SJSA1 (cell line): Measurements from ENCODE around the gene IDI2. TPM values are rescaled to one million over a fixed set of nuclear protein-coding genes. Genes with fewer than 3 reads are reported as not detected.
"Not testable (repeated sequence)": the region's sequence is repeated elsewhere in the genome, so short reads cannot be mapped to it uniquely, and the experiment has no call there.

ENCODE experiments used
- DNase-seq, 2 experiments: peaks; one replicate each; pipeline ENCODE4 v3.0.0-alpha.2; 2015 to 2020; ENCODE audit warnings: low spot score in 2 of 2, low read depth in 1 of 2
- H3K27ac ChIP-seq: fragments of 250-450 bp; sonication (Bioruptor Pico); 2 replicates; pipeline ENCODE4 v1.5.1; 2020; ENCODE audit warnings: mild to moderate bottlenecking, moderate library complexity
- H3K27me3 ChIP-seq: fragments of 250-450 bp; sonication (Bioruptor Pico); replicated peaks from 2 replicates; pipeline ENCODE4 v1.5.1; 2020; ENCODE audit warnings: mild to moderate bottlenecking, moderate library complexity
- H3K36me3 ChIP-seq: fragments of 250-450 bp; sonication (Bioruptor Pico); 2 replicates; pipeline ENCODE4 v1.5.1; 2020; ENCODE audit warnings: mild to moderate bottlenecking
- H3K4me1 ChIP-seq: fragments of 250-450 bp; sonication (Bioruptor Pico); replicated peaks from 2 replicates; pipeline ENCODE4 v1.6.1; 2021; ENCODE audit warnings: mild to moderate bottlenecking
- H3K4me3 ChIP-seq: fragments of 250-450 bp; sonication (Bioruptor Pico); 2 replicates; pipeline ENCODE4 v1.5.1; 2020; ENCODE audit warnings: mild to moderate bottlenecking
- H3K9me3 ChIP-seq: fragments of 250-450 bp; sonication (Bioruptor Pico); replicated peaks from 2 replicates; pipeline ENCODE4 v1.5.1; 2020; ENCODE audit warnings: mild to moderate bottlenecking
- total RNA-seq: library from RNA; depleted of rRNA; stranded (reverse); fragments of >200 nt; shearing (Covaris generic); gene quantifications from 2 replicates; pipeline ENCODE4 v1.2.3, GENCODE V29; 2014; rRNA removed

Gene IDI2
- not detected in 2 replicates for total RNA-seq

DNA sequence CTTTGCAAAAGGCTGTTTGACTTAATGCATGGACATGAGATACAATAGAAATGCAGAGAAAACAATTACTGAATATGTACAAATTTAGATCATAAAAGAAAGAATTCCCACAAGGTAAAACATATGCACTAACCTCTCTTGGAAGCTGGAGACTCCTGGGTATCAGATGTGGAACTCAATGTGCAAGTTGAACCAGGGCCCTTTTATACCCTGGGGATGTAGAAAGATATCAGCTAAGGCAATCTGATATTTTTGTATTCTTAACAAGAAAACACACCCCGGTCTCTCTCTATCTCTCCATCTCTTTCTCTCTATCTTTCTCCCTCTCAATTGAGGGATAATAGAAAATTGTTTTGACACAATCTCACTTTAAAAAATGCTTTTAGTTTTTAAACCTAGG, at the start of gene IDI2:
TSS of gene IDI2 (minus strand) at position 177 of the 400 bp plus-strand sequence. CDS start 1,136 bp downstream, outside the sequence.
- no peaks in the 10 kb centered on the region for H3K4me1 ChIP-seq
- no peak for DNase-seq
- H3K27me3 ChIP-seq = no peaks in the 10 kb centered on the region
- H3K4me3 ChIP-seq = no peak within 1 kb of the TSS
- no peaks in the 10 kb centered on the region; the same call in 1 of the 2 replicates for H3K36me3 ChIP-seq
- H3K27ac ChIP-seq = no peak within 1 kb of the TSS
- no peaks in the 10 kb centered on the region for H3K9me3 ChIP-seq

DNA sequence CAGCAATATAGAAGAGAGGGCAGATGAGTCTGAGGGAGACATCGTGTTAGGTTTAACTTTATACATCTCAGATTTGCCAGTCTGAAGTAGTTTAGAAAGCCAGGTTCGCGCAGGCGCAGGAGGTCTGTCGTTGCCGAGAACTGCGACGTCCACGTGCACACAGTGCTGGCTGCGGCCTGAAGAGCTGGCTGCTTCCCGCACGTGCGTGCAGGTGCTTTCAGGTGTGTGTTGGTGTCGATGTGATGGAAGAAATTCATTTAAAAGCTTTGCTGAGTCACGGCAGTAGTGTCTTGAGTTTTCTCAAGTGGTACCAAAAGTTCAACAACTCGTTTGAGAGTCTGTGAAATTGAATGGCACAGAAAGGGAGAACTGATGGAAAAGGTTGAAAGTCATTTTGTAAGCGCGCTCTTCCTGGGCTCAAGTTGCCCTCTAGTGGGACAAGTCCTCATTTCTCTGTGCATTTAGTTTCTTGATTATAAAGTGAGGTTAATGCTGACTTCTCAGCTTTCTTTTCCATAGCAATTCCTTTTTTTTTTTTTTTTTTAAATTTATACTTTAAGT, 49.2 kb upstream of the IDI2 start:
- peaks cover 29% of the 10 kb centered on the region for H3K36me3 ChIP-seq
- no peaks in the 10 kb centered on the region for H3K27me3 ChIP-seq
- 0 out of 2 replicates have a peak, but pooled peaks cover 3% of the 10 kb centered on the region for H3K9me3 ChIP-seq
- DNase-seq = no peak
- no peak overlapping the region for H3K27ac ChIP-seq
- H3K4me3 ChIP-seq = no peak overlapping the region
- no peaks in the 10 kb centered on the region for H3K4me1 ChIP-seq

DNA sequence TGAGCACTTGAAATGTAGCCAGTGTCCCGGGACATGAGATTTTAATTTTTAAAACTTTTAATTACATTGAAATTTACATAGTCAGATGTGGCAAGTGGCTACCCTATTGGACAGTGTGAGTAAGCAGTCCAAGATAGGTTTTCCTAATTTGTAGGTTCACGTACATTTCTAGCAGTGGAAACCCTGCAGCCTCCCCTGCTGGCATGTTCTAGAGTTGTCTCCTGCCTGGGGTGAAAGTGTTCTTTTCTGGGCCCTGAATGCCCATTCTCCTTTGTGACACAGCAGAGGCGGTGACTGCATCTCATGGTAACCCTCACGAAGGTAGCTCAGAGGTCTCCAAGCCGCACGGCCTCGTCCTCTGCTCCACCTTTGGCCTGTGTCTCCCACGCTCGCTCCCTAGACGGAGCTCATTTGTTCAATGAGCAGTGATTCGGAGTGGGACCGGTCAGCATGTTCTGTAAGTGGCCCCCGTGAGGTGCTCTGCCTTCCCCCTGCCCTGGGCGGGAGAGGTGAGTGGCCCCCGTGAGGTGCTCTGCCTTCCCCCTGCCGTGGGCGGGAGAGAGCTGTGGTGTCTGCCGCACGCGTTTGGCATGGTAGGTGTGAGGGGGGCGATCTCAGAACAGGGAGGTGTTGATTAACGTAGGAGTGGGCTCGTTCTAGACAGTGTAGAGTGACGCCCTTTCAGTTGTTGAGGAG, 48.5 kb upstream of the IDI2 start:
- no peak overlapping the region for H3K27ac ChIP-seq
- H3K4me3 ChIP-seq = no peak overlapping the region
- no peak for DNase-seq
- no peaks in the 10 kb centered on the region for H3K27me3 ChIP-seq
- no peaks in the 10 kb centered on the region for H3K4me1 ChIP-seq
- peaks cover 25% of the 10 kb centered on the region for H3K36me3 ChIP-seq
- 0 out of 2 replicates have a peak, but pooled peaks cover 3% of the 10 kb centered on the region for H3K9me3 ChIP-seq

DNA sequence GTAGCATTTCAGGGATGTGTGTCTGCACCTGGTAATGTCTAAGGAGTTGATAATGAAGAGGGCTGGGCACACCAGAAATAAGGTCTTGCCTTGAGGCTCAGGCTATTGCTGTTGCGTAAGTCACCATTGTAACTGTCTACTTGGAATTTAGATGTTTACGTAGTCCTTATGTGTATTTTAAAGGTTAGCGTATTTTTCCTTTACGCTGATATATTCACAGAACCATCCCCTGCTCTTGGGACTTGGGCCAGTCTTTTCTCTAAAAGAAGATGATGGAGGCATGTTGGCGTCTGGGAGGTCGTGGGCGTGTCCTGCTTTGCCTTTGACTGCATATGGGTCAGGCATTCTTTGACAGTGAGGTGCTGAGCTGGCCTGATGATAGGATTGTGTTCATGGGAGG, 45.3 kb upstream of the IDI2 start:
- no peaks in the 10 kb centered on the region for H3K4me1 ChIP-seq
- peaks cover 25% of the 10 kb centered on the region for H3K36me3 ChIP-seq
- H3K27ac ChIP-seq = no peak overlapping the region
- H3K4me3 ChIP-seq = no peak overlapping the region
- H3K9me3 ChIP-seq = 0 out of 2 replicates have a peak, but pooled peaks cover 3% of the 10 kb centered on the region
- H3K27me3 ChIP-seq = no peaks in the 10 kb centered on the region
- no peak for DNase-seq

DNA sequence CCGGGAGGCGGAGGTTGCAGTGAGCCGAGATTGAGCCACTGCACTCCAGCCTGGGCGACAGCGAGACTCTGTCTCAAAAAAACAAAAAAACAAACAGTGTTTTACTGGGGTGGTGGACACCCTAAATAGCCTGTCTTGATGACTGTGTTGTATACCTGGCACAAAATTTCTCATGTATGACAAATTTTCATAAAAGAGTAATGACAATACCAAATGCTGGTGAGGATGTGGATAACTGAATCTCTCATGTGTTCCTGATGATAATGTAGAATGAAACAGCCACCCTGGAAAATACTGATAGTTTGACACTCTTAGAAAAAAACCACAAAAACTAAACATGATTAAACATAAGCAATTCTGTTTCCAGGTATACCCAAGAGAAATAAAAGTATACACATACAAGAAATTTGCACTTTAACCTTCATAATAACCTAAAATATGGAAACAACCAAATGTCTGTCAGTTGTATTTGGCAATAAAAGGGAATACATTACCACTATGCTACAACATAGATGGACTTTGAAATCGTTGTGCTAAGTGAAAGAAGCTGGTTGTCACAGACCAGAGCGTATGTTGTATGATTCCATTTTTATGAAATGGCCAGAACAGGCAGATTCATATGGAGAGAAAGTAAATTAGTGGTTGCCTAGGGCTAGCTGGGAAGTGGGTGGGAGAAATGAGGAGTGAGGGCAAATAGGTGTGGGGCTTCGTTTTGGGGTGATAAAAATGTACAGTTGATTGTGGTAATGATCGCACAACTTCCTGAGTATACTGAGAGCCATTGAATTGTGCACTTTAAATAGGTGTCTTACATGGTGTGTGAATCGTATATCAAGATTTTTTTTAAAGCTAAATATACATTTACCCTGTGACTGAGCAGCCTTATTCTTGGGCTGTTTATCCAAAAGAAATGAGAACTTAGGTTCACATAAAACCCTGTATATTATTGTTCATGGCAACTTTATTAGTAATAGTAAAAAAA, 43.0 kb upstream of the IDI2 start:
- Histone ChIP-seq H3K4me1 (no peaks in the 10 kb centered on the region), H3K4me3 (no peak overlapping the region), H3K27me3 (no peaks in the 10 kb centered on the region), H3K9me3 (no peaks in the 10 kb centered on the region), H3K36me3 (peaks cover 15% of the 10 kb centered on the region), H3K27ac (no peak overlapping the region)
- no peak for DNase-seq

DNA sequence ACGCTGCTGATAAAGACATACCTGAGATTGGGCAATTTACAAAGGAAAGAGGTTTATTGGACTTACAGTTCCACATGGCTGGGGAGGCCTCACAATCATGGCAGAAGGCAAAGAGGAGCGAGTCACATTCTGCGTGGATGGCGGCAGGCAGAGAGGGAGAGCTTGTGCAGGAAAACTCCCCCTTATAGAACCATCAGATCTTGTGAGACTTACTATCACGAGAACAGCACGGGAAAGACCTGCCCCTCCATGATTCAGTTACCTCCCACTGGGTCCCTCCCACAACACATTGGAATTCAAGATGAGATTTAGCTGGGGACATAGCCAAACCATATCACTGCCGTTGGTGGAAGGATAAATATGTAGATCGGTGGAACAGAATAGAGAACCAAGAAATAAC, 41.1 kb upstream of the IDI2 start:
- H3K27ac ChIP-seq, DNase-seq, H3K27me3 ChIP-seq, H3K4me3 ChIP-seq, H3K9me3 ChIP-seq, H3K4me1 ChIP-seq: not testable (repeated sequence)
- peaks cover 14% of the 10 kb centered on the region for H3K36me3 ChIP-seq

DNA sequence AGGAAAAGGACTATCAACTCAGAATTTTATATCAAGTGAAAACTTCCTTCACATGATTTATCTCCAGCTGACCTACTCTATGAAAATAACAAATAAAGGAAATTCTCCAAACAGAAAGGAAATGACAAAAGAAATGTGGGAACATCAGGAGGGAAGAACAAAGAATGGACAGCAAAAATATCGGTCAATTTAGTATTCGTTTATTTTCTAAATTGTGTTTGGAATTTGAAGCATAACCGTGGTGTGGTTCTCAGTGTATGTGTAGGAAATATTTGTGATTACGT, 39.2 kb upstream of the IDI2 start:
- DNase-seq = no peak
- Histone ChIP-seq H3K9me3 (no peaks in the 10 kb centered on the region), H3K4me1 (no peaks in the 10 kb centered on the region)

DNA sequence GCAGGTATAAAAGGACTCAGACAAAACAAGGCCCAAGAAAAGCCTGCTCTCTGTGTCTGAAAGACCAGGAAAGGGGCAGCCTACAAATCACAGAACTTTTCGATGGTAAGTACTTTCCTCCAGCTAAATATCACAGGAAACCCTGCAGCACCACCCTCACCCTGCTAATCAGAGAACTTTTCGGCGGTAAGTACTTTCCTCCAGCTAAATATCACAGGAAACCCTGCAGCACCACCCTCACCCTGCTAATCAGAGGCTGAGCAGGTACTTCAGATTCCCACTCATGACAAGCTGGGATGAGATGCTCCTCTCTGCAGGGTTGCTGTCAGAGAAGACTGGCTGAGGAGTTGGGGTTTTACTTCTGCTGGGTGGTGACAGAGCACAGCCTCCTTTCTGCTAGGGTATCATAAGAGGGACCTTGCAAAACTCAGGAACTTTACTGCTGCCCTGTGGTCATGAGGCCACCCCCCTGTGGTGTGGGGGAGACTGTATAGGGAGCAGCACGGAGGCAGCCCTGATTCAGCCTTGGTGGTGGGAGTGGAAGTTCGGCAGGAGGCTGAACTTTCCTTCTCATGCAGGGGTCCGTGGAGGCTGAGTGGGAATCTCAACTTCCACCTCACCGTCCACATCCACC, 37.7 kb upstream of the IDI2 start:
- H3K9me3 ChIP-seq = no peaks in the 10 kb centered on the region
- no peak overlapping the region for H3K4me3 ChIP-seq
- H3K27ac ChIP-seq = no peak overlapping the region
- no peaks in the 10 kb centered on the region for H3K27me3 ChIP-seq
- H3K36me3 ChIP-seq = peaks cover 20% of the 10 kb centered on the region
- H3K4me1 ChIP-seq = no peaks in the 10 kb centered on the region
- DNase-seq = no peak

More for the DNA sequence above, 39.2 kb upstream of the IDI2 start:
- Histone ChIP-seq H3K27me3 (no peaks in the 10 kb centered on the region), H3K4me3 (no peak overlapping the region), H3K27ac (no peak overlapping the region), H3K36me3 (peaks cover 14% of the 10 kb centered on the region)

DNA sequence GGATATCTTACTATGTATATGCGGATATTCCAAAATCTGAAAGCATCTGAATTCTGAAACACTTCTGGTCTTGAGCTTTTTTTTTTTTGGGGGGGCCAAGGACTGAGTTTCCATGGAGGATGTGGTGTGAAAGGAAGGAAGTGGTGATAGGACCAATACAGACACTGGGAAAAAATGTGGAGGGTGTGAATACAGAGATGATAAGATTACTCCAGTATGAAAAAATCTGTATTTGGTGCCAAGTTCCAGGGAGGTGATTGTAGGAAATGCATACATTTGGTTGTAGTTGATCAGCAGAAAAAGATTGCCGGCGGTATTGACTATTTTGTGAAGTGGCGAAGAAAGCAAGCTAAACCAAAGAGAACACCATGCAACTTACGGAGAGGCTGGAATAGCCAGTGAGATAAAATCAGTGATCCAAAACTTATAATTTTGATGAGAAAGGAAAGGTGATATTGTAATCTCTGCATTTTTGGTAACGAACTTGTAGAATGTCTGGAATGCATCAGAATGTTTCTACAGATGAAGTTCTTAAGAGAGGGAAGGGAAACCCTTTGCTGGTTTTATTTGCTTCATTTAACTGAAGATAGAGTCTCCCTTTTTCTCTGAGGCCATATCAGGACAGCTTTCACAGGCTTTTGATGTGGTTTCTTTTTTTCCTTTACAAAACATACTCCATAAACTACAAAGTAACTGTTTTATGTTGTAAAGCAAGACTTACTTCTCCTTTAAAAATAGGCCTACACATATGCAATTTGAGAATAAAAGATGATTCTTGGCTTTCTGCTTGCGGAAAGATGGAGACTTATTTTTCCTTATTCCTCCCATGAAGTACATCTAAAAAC, 36.5 kb upstream of the IDI2 start:
- Histone ChIP-seq H3K9me3 (no peaks in the 10 kb centered on the region), H3K4me1 (peaks cover 6% of the 10 kb centered on the region; the same call in 1 of the 2 replicates), H3K27me3 (no peaks in the 10 kb centered on the region), H3K27ac (no peak overlapping the region), H3K4me3 (no peak overlapping the region), H3K36me3 (peaks cover 26% of the 10 kb centered on the region)
- no peak for DNase-seq

DNA sequence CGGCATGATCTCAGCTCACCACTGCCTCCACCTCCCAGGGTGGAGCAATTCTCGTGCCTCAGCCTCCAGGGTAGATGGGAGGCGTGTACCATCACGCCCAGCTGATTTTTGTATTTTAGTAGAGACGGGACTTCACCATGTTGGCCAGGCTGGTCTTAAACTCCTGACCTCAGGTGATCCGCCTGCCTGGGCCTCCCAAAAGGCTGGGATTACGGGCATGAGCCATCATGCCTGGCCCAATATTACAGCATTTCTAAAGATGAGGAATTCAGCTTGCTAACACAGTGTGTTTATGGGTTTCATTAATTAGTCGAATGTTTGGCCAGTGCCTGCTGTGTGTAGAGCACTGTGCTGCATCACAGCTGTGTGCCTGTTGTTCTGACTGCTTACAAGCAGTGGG, 34.2 kb upstream of the IDI2 start:
- peaks cover 41% of the 10 kb centered on the region for H3K36me3 ChIP-seq
- no peaks in the 10 kb centered on the region for H3K27me3 ChIP-seq
- H3K4me1 ChIP-seq = peaks cover 12% of the 10 kb centered on the region
- no peak for DNase-seq
- H3K9me3 ChIP-seq = no peaks in the 10 kb centered on the region; the same call in 1 of the 2 replicates
- no peak overlapping the region for H3K4me3 ChIP-seq
- H3K27ac ChIP-seq = no peak overlapping the region

DNA sequence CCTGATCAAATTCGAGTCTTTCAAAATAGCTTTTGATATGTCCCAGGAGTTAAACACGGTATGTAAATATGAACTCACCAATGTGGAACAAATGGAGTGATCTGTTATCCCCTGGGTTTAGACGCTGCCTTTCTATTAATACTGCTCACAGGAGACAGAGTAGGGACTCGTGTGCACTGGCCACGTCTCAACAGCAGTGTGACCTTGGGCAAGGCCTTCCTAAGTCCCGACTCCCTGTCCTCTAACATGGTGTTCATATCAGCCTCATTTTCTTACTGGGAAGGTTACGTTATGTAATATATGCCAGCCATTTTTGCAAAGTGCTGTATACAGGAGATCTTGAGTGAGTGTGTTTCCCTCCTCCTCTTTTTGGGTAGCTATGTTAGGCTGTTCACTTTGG, 32.4 kb upstream of the IDI2 start:
- Histone ChIP-seq H3K4me1 (peaks cover 18% of the 10 kb centered on the region), H3K27me3 (no peaks in the 10 kb centered on the region), H3K36me3 (peaks cover 52% of the 10 kb centered on the region), H3K9me3 (no peaks in the 10 kb centered on the region; the same call in 1 of the 2 replicates), H3K27ac (no peak overlapping the region), H3K4me3 (peak overlapping the region; percentile 98; the same call in 1 of the 2 replicates)
- no peak for DNase-seq

DNA sequence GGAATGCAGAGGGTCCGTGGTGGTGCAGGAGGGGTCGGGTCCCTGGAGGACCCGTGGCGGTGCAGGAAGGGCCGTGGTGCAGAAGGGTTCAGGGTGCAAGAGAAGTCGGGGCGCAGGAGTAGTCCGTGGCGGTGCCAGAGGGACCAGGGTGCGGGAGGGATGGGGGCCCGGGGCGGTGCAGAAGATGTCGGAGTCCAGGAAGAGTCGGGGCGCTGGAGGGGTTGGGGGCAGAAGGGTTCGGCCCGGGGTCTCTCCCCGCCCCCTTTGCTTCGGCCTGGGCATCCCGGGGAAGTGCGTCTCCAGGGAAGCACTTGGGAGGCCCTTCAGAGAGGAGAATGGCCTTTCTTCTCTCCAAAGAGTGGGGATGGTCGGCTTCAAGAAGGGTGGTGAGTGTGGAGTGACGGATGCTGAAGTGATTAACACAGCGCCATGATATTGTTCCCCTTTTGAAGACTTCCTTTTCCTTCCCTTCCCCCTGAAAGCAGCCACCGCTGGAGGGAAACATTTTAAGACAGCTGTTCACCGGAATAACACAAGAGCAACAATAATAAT, 31.5 kb upstream of the IDI2 start:
- peak in 1 of 2 experiments; percentile 14 for DNase-seq
- peak overlapping the region; percentile 99; the same call in 1 of the 2 replicates for H3K27ac ChIP-seq

More for the DNA sequence above, 31.5 kb upstream of the IDI2 start:
- no peaks in the 10 kb centered on the region for H3K27me3 ChIP-seq
- H3K4me1 ChIP-seq = peaks cover 18% of the 10 kb centered on the region
- H3K4me3 ChIP-seq = peak overlapping the region; percentile 98
- no peaks in the 10 kb centered on the region; the same call in 1 of the 2 replicates for H3K9me3 ChIP-seq
- peaks cover 57% of the 10 kb centered on the region for H3K36me3 ChIP-seq
